Stimulated activated memory B cell treated with anti-CD40 and anti-IgM and Interleukin-4, amounts not matched to agents 10 μg/mL and 1 μg/mL and 100 μg/mL, for 72 hours (primary cell): ENCODE data around the gene ACBD7.

ENCODE experiments used
- ATAC-seq: fragments of 150-1000 bp; cut with Tn5 transposase; 2 replicates; pipeline ENCODE4 v1.10.0; 2021
- H3K27ac Mint-ChIP-seq: one replicate; pipeline ENCODE4 v1.8.0; 2022; ENCODE audit warnings: mild to moderate bottlenecking, mixed read lengths
- H3K27me3 Mint-ChIP-seq: one replicate; pipeline ENCODE4 v1.8.0; 2022; ENCODE audit warnings: mixed read lengths
- H3K36me3 Mint-ChIP-seq: one replicate; pipeline ENCODE4 v1.8.0; 2022; ENCODE audit warnings: mixed read lengths
- H3K4me1 Mint-ChIP-seq: one replicate; pipeline ENCODE4 v1.8.0; 2022; ENCODE audit warnings: mixed read lengths
- H3K4me3 Mint-ChIP-seq: one replicate; pipeline ENCODE4 v1.8.0; 2022; ENCODE audit warnings: mild to moderate bottlenecking, moderate library complexity, mixed read lengths
- H3K9me3 Mint-ChIP-seq: one replicate; pipeline ENCODE4 v1.8.0; 2022; ENCODE audit warnings: mixed read lengths

The ACBD7 gene

DNA sequence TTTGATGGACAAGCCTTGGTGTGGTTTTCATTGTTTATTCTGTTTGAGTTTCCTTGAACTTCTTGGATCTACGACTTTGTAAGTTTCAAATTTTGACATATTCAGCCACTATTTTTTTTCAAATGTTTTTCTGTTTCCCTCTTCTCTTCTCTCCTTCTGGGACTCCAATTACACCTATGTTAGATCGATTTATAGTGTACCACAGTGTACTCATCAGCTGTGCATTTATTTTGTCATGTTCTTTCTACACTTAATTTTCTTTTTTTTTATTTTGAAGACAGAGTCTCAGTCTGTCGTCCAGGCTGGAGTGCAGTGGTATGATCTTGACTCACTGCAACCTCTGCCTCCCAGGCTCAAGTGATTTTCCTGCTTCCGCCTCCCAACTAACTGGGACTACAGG lies 28.7 kb downstream of the ACBD7 start:
- ATAC-seq, result no peak
- Mint-ChIP-seq H3K4me3 (no peak overlapping the region), H3K27ac (no peak overlapping the region), H3K9me3 (peaks cover 8% of the 10 kb centered on the region), H3K4me1 (no peaks in the 10 kb centered on the region), H3K27me3 (peaks cover 37% of the 10 kb centered on the region), H3K36me3 (peaks cover 13% of the 10 kb centered on the region)

DNA sequence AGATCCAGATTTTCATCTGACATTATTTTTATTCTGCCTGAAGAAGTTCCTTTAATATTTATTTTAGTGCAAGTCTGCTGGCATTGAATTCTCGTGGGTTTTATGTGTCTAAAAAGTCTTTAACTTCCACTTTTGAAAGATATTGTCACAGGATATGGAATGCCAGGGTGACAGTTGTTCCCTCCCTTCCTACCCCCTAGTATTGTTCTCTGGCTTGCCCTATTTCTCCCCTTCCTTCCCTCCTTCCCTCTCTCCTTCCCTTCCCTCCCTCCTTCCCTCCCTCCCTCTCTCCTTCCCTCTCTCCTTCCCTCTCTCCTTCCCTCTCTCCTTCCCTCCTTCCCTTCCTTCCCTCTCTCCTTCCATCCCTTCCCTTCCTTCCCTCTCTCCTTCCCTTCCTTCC lies 29.9 kb downstream of the ACBD7 start:
- peaks cover 8% of the 10 kb centered on the region for H3K9me3 Mint-ChIP-seq
- no peak overlapping the region for H3K27ac Mint-ChIP-seq
- no peak overlapping the region for H3K4me3 Mint-ChIP-seq
- H3K27me3 Mint-ChIP-seq, result peaks cover 36% of the 10 kb centered on the region
- ATAC-seq, result no peak
- H3K4me1 Mint-ChIP-seq, result no peaks in the 10 kb centered on the region
- H3K36me3 Mint-ChIP-seq, result peaks cover 13% of the 10 kb centered on the region

- no peaks in the 10 kb centered on the region for H3K36me3 Mint-ChIP-seq
- H3K4me3 Mint-ChIP-seq, result no peak overlapping the region
- H3K27ac Mint-ChIP-seq, result no peak overlapping the region
- H3K4me1 Mint-ChIP-seq, result no peaks in the 10 kb centered on the region
- ATAC-seq, result no peak
- H3K9me3 Mint-ChIP-seq, result no peaks in the 10 kb centered on the region
- peaks cover 15% of the 10 kb centered on the region for H3K27me3 Mint-ChIP-seq
Measured at GRCh38 chr10:15053061-15053460, 35.5 kb downstream of the ACBD7 start.

GRCh38 chr10:15052121-15052520 lies 36.5 kb downstream of the ACBD7 start:
- no peaks in the 10 kb centered on the region for H3K4me1 Mint-ChIP-seq
- no peaks in the 10 kb centered on the region for H3K36me3 Mint-ChIP-seq
- peaks cover 11% of the 10 kb centered on the region for H3K27me3 Mint-ChIP-seq
- H3K4me3 Mint-ChIP-seq, result no peak overlapping the region
- H3K9me3 Mint-ChIP-seq, result no peaks in the 10 kb centered on the region
- ATAC-seq, result no peak
- H3K27ac Mint-ChIP-seq, result no peak overlapping the region

- Mint-ChIP-seq H3K4me3 (no peak overlapping the region), H3K9me3 (no peaks in the 10 kb centered on the region), H3K4me1 (no peaks in the 10 kb centered on the region), H3K27me3 (no peaks in the 10 kb centered on the region), H3K27ac (no peak overlapping the region), H3K36me3 (no peaks in the 10 kb centered on the region)
- ATAC-seq, result no peak
Measured at GRCh38 chr10:15049533-15049932, 39.0 kb downstream of the ACBD7 start.

GRCh38 chr10:15046626-15047025 lies 42.0 kb downstream of the ACBD7 start:
- H3K4me3 Mint-ChIP-seq, result no peak overlapping the region
- H3K27ac Mint-ChIP-seq, result no peak overlapping the region
- no peaks in the 10 kb centered on the region for H3K36me3 Mint-ChIP-seq

DNA sequence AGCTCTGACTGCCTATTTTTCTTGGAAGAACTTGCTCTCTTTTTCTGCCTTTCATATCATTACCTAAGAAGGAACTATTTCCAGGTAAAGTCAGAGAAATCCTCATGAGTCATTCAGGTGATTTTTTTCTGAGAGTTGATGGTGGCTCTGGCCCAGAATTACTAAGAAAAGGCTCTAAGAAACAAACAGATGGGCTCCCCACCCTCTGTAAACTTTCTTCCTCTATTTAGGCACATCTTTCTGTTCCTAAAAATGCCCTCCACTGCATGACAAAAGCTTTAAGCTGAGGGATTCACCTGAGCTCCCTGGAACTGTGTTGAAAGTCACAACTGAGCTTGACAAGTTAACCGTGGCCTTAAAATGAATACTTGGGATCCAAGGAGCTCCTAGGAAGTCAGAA lies 43.2 kb downstream of the ACBD7 start:
- Mint-ChIP-seq H3K4me3 (no peak overlapping the region), H3K9me3 (peaks cover 3% of the 10 kb centered on the region), H3K36me3 (no peaks in the 10 kb centered on the region), H3K27me3 (no peaks in the 10 kb centered on the region), H3K27ac (no peak overlapping the region), H3K4me1 (no peaks in the 10 kb centered on the region)
- peak; percentile 47 for ATAC-seq

More at GRCh38 chr10:15046626-15047025, 42.0 kb downstream of the ACBD7 start:
- Mint-ChIP-seq H3K4me1 (no peaks in the 10 kb centered on the region), H3K9me3 (peaks cover 3% of the 10 kb centered on the region), H3K27me3 (no peaks in the 10 kb centered on the region)
- no peak for ATAC-seq

GRCh38 chr10:15043674-15044073 lies 44.9 kb downstream of the ACBD7 start, which contains the start of gene OLAH:
Gene OLAH, plus strand, starts transcription at chr10:15043943. Its CDS starts 3,346 bp downstream, at chr10:15047289.
- Mint-ChIP-seq H3K27me3 (no peaks in the 10 kb centered on the region), H3K36me3 (no peaks in the 10 kb centered on the region), H3K4me1 (no peaks in the 10 kb centered on the region), H3K9me3 (peaks cover 3% of the 10 kb centered on the region), H3K4me3 (no peak within 1 kb of the TSS), H3K27ac (no peak within 1 kb of the TSS)
- no peak for ATAC-seq

DNA sequence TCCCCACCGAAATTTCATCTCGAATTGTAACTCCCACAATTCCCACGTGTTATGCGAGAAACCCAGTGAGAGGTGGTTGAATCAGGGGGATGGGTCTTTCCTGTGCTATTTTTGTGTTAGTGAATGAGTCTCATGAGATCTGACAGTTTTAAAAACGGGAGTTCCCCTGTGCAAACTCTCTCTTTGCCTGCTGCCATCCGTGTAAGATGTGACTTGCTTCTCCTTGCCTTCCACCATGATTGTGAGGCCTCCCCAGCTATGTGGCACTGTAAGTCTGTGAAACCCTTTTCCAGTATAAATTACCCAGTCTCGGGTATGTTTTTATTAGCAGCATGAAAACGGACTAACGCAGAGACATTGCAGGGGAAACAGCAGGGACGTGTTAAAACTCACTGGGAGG lies 50.2 kb downstream of the ACBD7 start:
- H3K27ac Mint-ChIP-seq, result no peak overlapping the region
- H3K4me1 Mint-ChIP-seq, result peaks cover 9% of the 10 kb centered on the region
- peaks cover 18% of the 10 kb centered on the region for H3K27me3 Mint-ChIP-seq
- no peaks in the 10 kb centered on the region for H3K36me3 Mint-ChIP-seq
- no peak for ATAC-seq
- no peak overlapping the region for H3K4me3 Mint-ChIP-seq
- peaks cover 2% of the 10 kb centered on the region for H3K9me3 Mint-ChIP-seq

GRCh38 chr10:15037691-15038090 lies 50.9 kb downstream of the ACBD7 start:
- H3K36me3 Mint-ChIP-seq, result no peaks in the 10 kb centered on the region
- H3K4me3 Mint-ChIP-seq, result no peak overlapping the region
- no peak overlapping the region for H3K27ac Mint-ChIP-seq
- H3K27me3 Mint-ChIP-seq, result peaks cover 18% of the 10 kb centered on the region
- peaks cover 2% of the 10 kb centered on the region for H3K9me3 Mint-ChIP-seq
- no peak for ATAC-seq
- peaks cover 9% of the 10 kb centered on the region for H3K4me1 Mint-ChIP-seq

DNA sequence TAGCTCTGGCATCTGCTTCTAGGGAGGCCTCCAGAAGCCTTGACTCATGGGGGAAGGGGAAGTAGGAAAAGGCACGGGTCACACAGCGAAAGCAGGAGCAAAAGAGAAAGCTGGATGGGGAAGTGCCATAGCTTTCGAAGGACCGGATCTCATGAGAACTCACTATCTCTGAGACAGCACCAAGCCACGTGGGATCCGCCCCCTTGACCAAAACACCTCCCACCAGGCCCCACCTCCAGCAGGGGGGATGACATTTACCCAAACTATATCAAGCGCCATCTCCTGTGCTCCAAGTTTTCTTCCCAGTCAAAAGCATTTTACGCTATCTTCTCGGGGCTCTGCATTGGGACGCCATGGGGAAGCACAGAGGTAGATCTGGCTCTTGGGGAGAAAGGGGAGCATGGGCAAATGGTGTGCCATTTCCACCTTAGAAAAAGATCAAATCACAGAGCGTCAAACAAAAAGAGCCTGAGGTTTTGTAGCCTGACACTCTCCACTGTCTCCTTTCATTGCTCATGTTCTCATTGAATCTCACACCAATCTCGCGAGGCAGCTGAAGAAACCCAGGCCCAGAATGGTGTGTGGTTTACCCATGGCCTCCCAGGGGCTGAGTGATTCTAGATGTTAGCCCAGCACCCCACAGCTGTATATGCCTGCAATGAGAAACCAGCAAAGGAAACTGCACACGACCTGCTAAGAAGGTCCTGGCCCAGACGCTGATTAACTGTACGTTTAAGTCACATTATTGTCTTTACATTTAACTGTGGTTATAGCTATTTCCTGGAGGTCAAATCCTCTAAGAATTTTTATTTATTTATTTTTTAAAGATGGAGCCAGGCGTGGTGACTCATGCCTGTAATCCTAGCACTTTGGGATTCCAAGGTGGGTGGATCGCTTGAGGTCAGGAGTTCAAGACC lies 52.9 kb downstream of the ACBD7 start:
- Mint-ChIP-seq H3K27me3 (peaks cover 18% of the 10 kb centered on the region), H3K9me3 (peaks cover 2% of the 10 kb centered on the region), H3K27ac (no peak overlapping the region), H3K4me3 (no peak overlapping the region), H3K4me1 (peaks cover 9% of the 10 kb centered on the region), H3K36me3 (no peaks in the 10 kb centered on the region)
- no peak for ATAC-seq

DNA sequence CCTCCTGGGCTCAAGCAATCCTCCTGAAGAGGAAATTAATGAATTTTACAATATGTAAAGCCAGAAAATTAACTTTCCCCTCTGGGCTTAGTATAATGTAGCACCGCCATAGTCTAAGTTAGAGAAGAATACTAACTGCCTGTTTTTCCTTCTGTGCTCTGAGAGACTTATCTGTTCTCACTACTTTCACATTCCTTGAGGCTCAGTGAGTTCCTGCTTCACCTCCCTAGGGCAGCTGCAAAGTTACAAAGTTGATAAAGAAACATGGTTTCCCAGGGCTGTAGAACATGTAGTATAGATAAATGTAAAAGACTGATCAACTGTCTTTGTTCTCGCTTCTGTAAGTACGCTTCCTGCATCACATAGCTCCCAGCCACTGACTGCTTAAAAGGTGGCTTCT lies 60.8 kb downstream of the ACBD7 start:
- Mint-ChIP-seq H3K27me3 (peaks cover 6% of the 10 kb centered on the region), H3K4me1 (no peaks in the 10 kb centered on the region), H3K4me3 (no peak overlapping the region), H3K9me3 (no peaks in the 10 kb centered on the region), H3K36me3 (no peaks in the 10 kb centered on the region), H3K27ac (no peak overlapping the region)
- ATAC-seq, result no peak
